DND-41 (cell line): ENCODE results near the gene PDGFB.

Source experiments
- ATAC-seq: fragments of 200-7000 bp; cut with Tn5 transposase; 3 replicates; pipeline ENCODE4 v1.9.1; 2021; ENCODE audit warnings: low read depth; ENCODE audit not compliant: insufficient read depth
- DNase-seq: peaks from one replicate; pipeline ENCODE4 v3.0.0-alpha.2; 2020
- H2AFZ ChIP-seq: 2 replicates; pipeline ENCODE4 v1.6.0; 2012; ENCODE audit warnings: low read depth, low read length
- H3K27ac ChIP-seq: 2 replicates; pipeline ENCODE4 v1.5.1; 2012; ENCODE audit warnings: low read length, inconsistent platforms
- H3K27me3 ChIP-seq: fragments of 200-600 bp; sonication (generic); 2 replicates; pipeline ENCODE4 v1.6.0; 2012; ENCODE audit warnings: low read length, mild to moderate bottlenecking, inconsistent platforms; ENCODE audit not compliant: insufficient read depth, poor library complexity
- H3K36me3 ChIP-seq: 2 replicates; pipeline ENCODE4 v1.5.1; 2012; ENCODE audit warnings: low read length, inconsistent platforms; ENCODE audit not compliant: insufficient read depth
- H3K4me1 ChIP-seq: 2 replicates; pipeline ENCODE4 v1.5.1; 2012; ENCODE audit warnings: mild to moderate bottlenecking, low read length; ENCODE audit not compliant: insufficient read depth
- H3K4me2 ChIP-seq: 2 replicates; pipeline ENCODE4 v1.6.0; 2012; ENCODE audit warnings: mild to moderate bottlenecking, moderate library complexity, low read length, inconsistent platforms; ENCODE audit not compliant: insufficient read depth
- H3K4me3 ChIP-seq, 2 experiments: fragments of 200-600 bp in 1 of 2; shearing (Covaris generic) in 1 of 2; 2 replicates each; pipeline ENCODE4 v1.5.1; 2012 to 2016; ENCODE audit warnings: inconsistent platforms in 2 of 2, low read length in 2 of 2, mild to moderate bottlenecking in 2 of 2, low read depth in 1 of 2, moderate library complexity in 1 of 2
- H3K79me2 ChIP-seq: 2 replicates; pipeline ENCODE4 v1.6.0; 2012; ENCODE audit warnings: low read length, inconsistent platforms; ENCODE audit not compliant: insufficient read depth
- H3K9ac ChIP-seq: 2 replicates; pipeline ENCODE4 v1.6.0; 2012; ENCODE audit warnings: low read depth, mild to moderate bottlenecking, inconsistent platforms, low read length, moderate library complexity
- H3K9me3 ChIP-seq: 2 replicates; pipeline ENCODE4 v1.5.1; 2012; ENCODE audit warnings: low read length, moderate library complexity, mild to moderate bottlenecking, inconsistent platforms; ENCODE audit not compliant: insufficient read depth, severe bottlenecking
- H4K20me1 ChIP-seq: 2 replicates; pipeline ENCODE4 v1.6.0; 2012; ENCODE audit warnings: low read length; ENCODE audit not compliant: insufficient read depth
- CTCF ChIP-seq: IDR thresholded peaks from 2 replicates; pipeline ENCODE4 v1.5.1; 2012; ENCODE audit warnings: borderline replicate concordance, low read length, moderate library complexity, mild to moderate bottlenecking; ENCODE audit not compliant: poor library complexity, severe bottlenecking; ENCODE audit errors: extremely low read depth
- EZH2 ChIP-seq: IDR thresholded peaks from 3 replicates; pipeline ENCODE4 v1.6.1; 2012; ENCODE audit warnings: borderline replicate concordance, low read depth, mild to moderate bottlenecking, moderate library complexity, low read length, inconsistent platforms; ENCODE audit not compliant: severe bottlenecking

The PDGFB gene

GRCh38 chr22:39289533-39289932 is 44.8 kb upstream of the PDGFB start:
- Histone ChIP-seq H3K27me3 (no peaks in the 10 kb centered on the region), H3K4me3 (no peak overlapping the region), H3K79me2 (no peaks in the 10 kb centered on the region), H3K9me3 (no peaks in the 10 kb centered on the region), H3K36me3 (no peaks in the 10 kb centered on the region), H3K4me1 (no peaks in the 10 kb centered on the region), H4K20me1 (no peaks in the 10 kb centered on the region), H3K4me2 (no peak overlapping the region), H2AFZ (no peak overlapping the region), H3K27ac (no peak overlapping the region), H3K9ac (no peak overlapping the region)
- DNase-seq = no peak
- ATAC-seq = no peak
- TF ChIP-seq EZH2 (no peak), CTCF (no peak)

GRCh38 chr22:39288135-39288898 is 43.5 kb upstream of the PDGFB start:
- Histone ChIP-seq H3K4me2 (no peak overlapping the region), H4K20me1 (no peaks in the 10 kb centered on the region), H3K4me1 (no peaks in the 10 kb centered on the region), H3K79me2 (no peaks in the 10 kb centered on the region), H2AFZ (no peak overlapping the region), H3K27ac (no peak overlapping the region), H3K27me3 (no peaks in the 10 kb centered on the region), H3K4me3 (no peak overlapping the region), H3K9ac (no peak overlapping the region), H3K36me3 (no peaks in the 10 kb centered on the region), H3K9me3 (no peaks in the 10 kb centered on the region)
- no peak for ATAC-seq
- TF ChIP-seq CTCF = no peak
- no peak for TF ChIP-seq EZH2
- DNase-seq = no peak

- Histone ChIP-seq H3K9ac (no peak overlapping the region), H3K4me2 (no peak overlapping the region), H3K79me2 (no peaks in the 10 kb centered on the region), H3K4me1 (no peaks in the 10 kb centered on the region), H2AFZ (no peak overlapping the region), H4K20me1 (no peaks in the 10 kb centered on the region), H3K9me3 (no peaks in the 10 kb centered on the region), H3K4me3 (no peak overlapping the region), H3K36me3 (no peaks in the 10 kb centered on the region), H3K27me3 (no peaks in the 10 kb centered on the region), H3K27ac (no peak overlapping the region)
- TF ChIP-seq EZH2 (no peak), CTCF (no peak)
- DNase-seq (no peak), ATAC-seq (no peak)
These were observed 42.4 kb upstream of the PDGFB start for GRCh38 chr22:39287076-39287725.

GRCh38 chr22:39284983-39285382 is 40.2 kb upstream of the PDGFB start:
- Histone ChIP-seq H3K79me2 (no peaks in the 10 kb centered on the region), H3K27ac (no peak overlapping the region), H3K4me3 (no peak overlapping the region), H3K4me1 (no peaks in the 10 kb centered on the region), H3K36me3 (no peaks in the 10 kb centered on the region), H2AFZ (no peak overlapping the region), H4K20me1 (no peaks in the 10 kb centered on the region), H3K9ac (no peak overlapping the region), H3K4me2 (no peak overlapping the region), H3K27me3 (peaks cover 3% of the 10 kb centered on the region), H3K9me3 (no peaks in the 10 kb centered on the region)
- ATAC-seq (no peak), DNase-seq (no peak)
- TF ChIP-seq EZH2 (no peak), CTCF (no peak)
